ENCODE results near the gene KCNE1.
"Not testable (repeated sequence)": the region's sequence is repeated elsewhere in the genome, so short reads cannot be mapped to it uniquely, and the experiment has no call there.

- TF ChIP-seq, protein P1, sequence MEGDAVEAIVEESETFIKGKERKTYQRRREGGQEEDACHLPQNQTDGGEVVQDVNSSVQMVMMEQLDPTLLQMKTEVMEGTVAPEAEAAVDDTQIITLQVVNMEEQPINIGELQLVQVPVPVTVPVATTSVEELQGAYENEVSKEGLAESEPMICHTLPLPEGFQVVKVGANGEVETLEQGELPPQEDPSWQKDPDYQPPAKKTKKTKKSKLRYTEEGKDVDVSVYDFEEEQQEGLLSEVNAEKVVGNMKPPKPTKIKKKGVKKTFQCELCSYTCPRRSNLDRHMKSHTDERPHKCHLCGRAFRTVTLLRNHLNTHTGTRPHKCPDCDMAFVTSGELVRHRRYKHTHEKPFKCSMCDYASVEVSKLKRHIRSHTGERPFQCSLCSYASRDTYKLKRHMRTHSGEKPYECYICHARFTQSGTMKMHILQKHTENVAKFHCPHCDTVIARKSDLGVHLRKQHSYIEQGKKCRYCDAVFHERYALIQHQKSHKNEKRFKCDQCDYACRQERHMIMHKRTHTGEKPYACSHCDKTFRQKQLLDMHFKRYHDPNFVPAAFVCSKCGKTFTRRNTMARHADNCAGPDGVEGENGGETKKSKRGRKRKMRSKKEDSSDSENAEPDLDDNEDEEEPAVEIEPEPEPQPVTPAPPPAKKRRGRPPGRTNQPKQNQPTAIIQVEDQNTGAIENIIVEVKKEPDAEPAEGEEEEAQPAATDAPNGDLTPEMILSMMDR (IDR thresholded peaks at IDR 0.05), result not testable (repeated sequence)
- TF ChIP-seq ZFX (IDR thresholded peaks at IDR 0.05; ENCODE audit: borderline replicate concordance), result not testable (repeated sequence)
Observed at GRCh38 chr21:34428441-34428840, 83.6 kb downstream of the KCNE1 start.

Measured in 22Rv1 (cell line).